A549 (cell line): Measurements from ENCODE around the gene XKR7. TPM values are rescaled to one million over a fixed set of nuclear protein-coding genes. Genes with fewer than 3 reads are reported as not detected.

Experiments
- ATAC-seq, 2 experiments: fragments of 200-7000 bp in 1 of 2; fragments of >200 bp in 1 of 2; cut with Nextera tagmentation in 1 of 2; cut with Tn5 transposase in 1 of 2; 3 replicates each; pipeline versions ENCODE4 v1.8.0 to v1.9.1; 2018 to 2020; ENCODE audit warnings: mild to moderate bottlenecking in 1 of 2, moderate library complexity in 1 of 2
- CTCF ChIA-PET: fragments of 300-600 bp; sonication (Branson Sonifier 250); formaldehyde crosslinking; extraction: SDS; loops from one replicate; lab custom pipeline; 2021; ENCODE audit warnings: antibody characterized with exemption, inconsistent platforms; lab: Yijun Ruan, JAX
- POLR2A ChIA-PET: fragments of 350-600 bp; formaldehyde crosslinking; extraction: SDS; loops from one replicate; lab custom pipeline; 2021; ENCODE audit warnings: antibody characterized with exemption, inconsistent platforms; lab: Yijun Ruan, JAX
- DNase-seq, 2 experiments: peaks; one replicate each; pipeline versions ENCODE4 v3.0.0 to v3.0.0-alpha.2; 2011 to 2016; ENCODE audit warnings: low read depth in 1 of 2, low spot score in 1 of 2
- FAIRE-seq: peaks from 2 replicates; lab custom pipeline; 2011; peaks lifted over from hg19 to GRCh38; lab: Jason Lieb, UNC
- H3K27ac ChIP-seq, 2 experiments: fragments of >200 bp; sonication (Bioruptor Twin); formaldehyde crosslinking; 3 replicates each; pipeline ENCODE4 v1.5.1; 2016 to 2017
- H3K4me1 ChIP-seq: fragments of >200 bp; sonication (Bioruptor Twin); formaldehyde crosslinking; 3 replicates; pipeline ENCODE4 v1.6.1; 2016
- H3K4me2 ChIP-seq: fragments of >200 bp; sonication (Bioruptor Twin); formaldehyde crosslinking; 3 replicates; pipeline ENCODE4 v1.6.1; 2016
- H3K4me3 ChIP-seq: fragments of >200 bp; sonication (Bioruptor Twin); formaldehyde crosslinking; 3 replicates; pipeline ENCODE4 v1.5.1; 2016
- H3K9me3 ChIP-seq: fragments of >200 bp; sonication (Bioruptor Twin); formaldehyde crosslinking; 3 replicates; pipeline ENCODE4 v1.6.1; 2016
- CEBPB ChIP-seq, 2 experiments: fragments of >200 bp in 1 of 2; sonication (Bioruptor Twin) in 1 of 2; formaldehyde crosslinking in 1 of 2; IDR thresholded peaks; 2 replicates each; pipeline ENCODE4 v1.6.1; 2012 to 2016
- CHD4 ChIP-seq: fragments of 200-600 bp; sonication (generic); IDR thresholded peaks from 2 replicates; pipeline ENCODE4 v1.6.1; 2016; ENCODE audit warnings: antibody characterized with exemption, mild to moderate bottlenecking, borderline replicate concordance
- FOSB ChIP-seq: fragments of 250-450 bp; sonication (Bioruptor Pico); IDR thresholded peaks from 2 replicates; pipeline ENCODE4 v1.5.0; 2020; ENCODE audit warnings: mild to moderate bottlenecking, moderate library complexity
- FOSL2 ChIP-seq, 2 experiments: fragments of 450-650 bp in 1 of 2; fragments of >200 bp in 1 of 2; sonication (Bioruptor Twin) in 1 of 2; formaldehyde crosslinking; IDR thresholded peaks; 2 replicates each; pipeline versions ENCODE4 v1.5.0 to v1.6.1; 2016 to 2020; ENCODE audit warnings: mild to moderate bottlenecking in 1 of 2, moderate library complexity in 1 of 2
- HEYL ChIP-seq: fragments of 250-450 bp; sonication (Bioruptor Pico); IDR thresholded peaks from 2 replicates; pipeline ENCODE4 v1.8.0; 2021; ENCODE audit warnings: mild to moderate bottlenecking, moderate library complexity
- HOXB5 ChIP-seq: fragments of 250-450 bp; sonication (Bioruptor Pico); IDR thresholded peaks from 2 replicates; pipeline ENCODE4 v1.5.0; 2020; ENCODE audit warnings: mild to moderate bottlenecking, moderate library complexity
- JUN ChIP-seq, 2 experiments: fragments of >200 bp; sonication (Bioruptor Twin); formaldehyde crosslinking; IDR thresholded peaks; 2 replicates in 1 of 2; 3 replicates in 1 of 2; pipeline ENCODE4 v1.6.1; 2016 to 2017
- JUNB ChIP-seq: fragments of >200 bp; sonication (Bioruptor Twin); formaldehyde crosslinking; IDR thresholded peaks from 2 replicates; pipeline ENCODE4 v1.6.1; 2016
- MAFK ChIP-seq: fragments of 450-650 bp; IDR thresholded peaks from 2 replicates; pipeline ENCODE4 v1.6.1; 2014; ENCODE audit not compliant: partially characterized antibody
- MAZ ChIP-seq: fragments of 150-350 bp; IDR thresholded peaks from 2 replicates; pipeline ENCODE4 v1.6.1; 2014; ENCODE audit warnings: antibody characterized with exemption, low read depth, low read length, borderline replicate concordance
- NR3C1 ChIP-seq: fragments of >200 bp; sonication (Bioruptor Twin); formaldehyde crosslinking; IDR thresholded peaks from 3 replicates; pipeline ENCODE4 v1.6.1; 2017
- POLR2A ChIP-seq: IDR thresholded peaks from 2 replicates; pipeline ENCODE4 v1.6.1; 2012; ENCODE audit warnings: mild to moderate bottlenecking, low read length
- POLR2AphosphoS2 ChIP-seq: conservative IDR thresholded peaks from 2 replicates; pipeline ENCODE4 v1.6.1; 2012; ENCODE audit warnings: low read length, improper control_type of control experiment, inconsistent platforms
- SMC3 ChIP-seq: fragments of >200 bp; sonication (Bioruptor Twin); formaldehyde crosslinking; IDR thresholded peaks from 3 replicates; pipeline ENCODE4 v1.6.1; 2018; ENCODE audit warnings: inconsistent platforms
- SREBF2 ChIP-seq: fragments of 450-650 bp; IDR thresholded peaks from 2 replicates; pipeline ENCODE4 v1.6.1; 2014; ENCODE audit warnings: mild to moderate bottlenecking, moderate library complexity
- TFCP2L1 ChIP-seq: fragments of 250-450 bp; sonication (Bioruptor Pico); IDR thresholded peaks from 2 replicates; pipeline ENCODE4 v1.5.0; 2021; ENCODE audit warnings: mild to moderate bottlenecking
- ZFP36 ChIP-seq: fragments of 450-650 bp; IDR thresholded peaks from 2 replicates; pipeline ENCODE4 v1.6.1; 2014; ENCODE audit warnings: borderline replicate concordance; ENCODE audit not compliant: partially characterized antibody
- ZNF302 ChIP-seq: fragments of 250-450 bp; sonication (Bioruptor Pico); IDR thresholded peaks from 2 replicates; pipeline ENCODE4 v1.9.0; 2021; ENCODE audit warnings: inconsistent platforms, mild to moderate bottlenecking, moderate library complexity
- WGBS: methylation state at CpG from one replicate; pipeline ENCODE4 v1.1.6; 2017; ENCODE audit errors: missing lambda C conversion rate; 5-methylcytosine and 5-hydroxymethylcytosine counted together
- polyA plus RNA-seq, 4 experiments: library from polyadenylated mRNA; depleted of rRNA in 3 of 4; stranded (reverse); fragments of >200 nt; fragmentation: RNase III in 1 of 4; extraction: RNeasy Plus Mini Kit Qiagen cat#74134 plus additional on column Dnase treatment in 1 of 4; gene quantifications; 2 replicates in 3 of 4; 3 replicates in 1 of 4; pipeline ENCODE4 v1.2.3, GENCODE V29; 2011 to 2017
- TF ChIP-seq, protein P1 (sequence below): fragments of 450-650 bp; IDR thresholded peaks from 2 replicates; pipeline ENCODE4 v1.6.1; 2014; ENCODE audit warnings: antibody characterized with exemption

Gene XKR7
- polyA plus RNA-seq, 2 of the 4 experiments (the other 2 are of a cell fraction): 0.01 TPM; not detected in 1

- 91% methylated on average over 2 of the region's 2 CpGs for WGBS
- Histone ChIP-seq H3K4me2 (no peak overlapping the region), H3K4me3 (no peak overlapping the region), H3K9me3 (no peaks in the 10 kb centered on the region), H3K27ac (no peak overlapping the region), H3K4me1 (no peaks in the 10 kb centered on the region)
- ATAC-seq (no peak), FAIRE-seq (no peak), DNase-seq (no peak)
- ChIA-PET POLR2A (no interaction called here), CTCF (interaction anchor here (4.5 kb wide), 1 partner anchor 13 kb away, joined by 26 read pairs; the partner anchor contains the start of gene PDRG1)
- no peak for TF ChIP-seq ZNF302
- no peak for TF ChIP-seq CEBPB (IDR thresholded peaks at IDR 0.05)
- TF ChIP-seq JUN (IDR thresholded peaks at IDR 0.05): no peak
- TF ChIP-seq SMC3: no peak
- no peak for TF ChIP-seq POLR2A
- TF ChIP-seq POLR2AphosphoS2: no peak
- TF ChIP-seq NR3C1: no peak
- no peak for TF ChIP-seq HOXB5 (CRISPR knock-in tag)
- no peak for TF ChIP-seq MAZ
- no peak for TF ChIP-seq JUNB
- no peak for TF ChIP-seq MAFK
- TF ChIP-seq TFCP2L1 (CRISPR knock-in tag): no peak
- no peak for TF ChIP-seq FOSL2 (IDR thresholded peaks at IDR 0.05)
- no peak for TF ChIP-seq FOSL2 (CRISPR knock-in tag; IDR thresholded peaks at IDR 0.05)
Measured at GRCh38 chr20:31939661-31940060, 28.3 kb upstream of the XKR7 start.

DNA sequence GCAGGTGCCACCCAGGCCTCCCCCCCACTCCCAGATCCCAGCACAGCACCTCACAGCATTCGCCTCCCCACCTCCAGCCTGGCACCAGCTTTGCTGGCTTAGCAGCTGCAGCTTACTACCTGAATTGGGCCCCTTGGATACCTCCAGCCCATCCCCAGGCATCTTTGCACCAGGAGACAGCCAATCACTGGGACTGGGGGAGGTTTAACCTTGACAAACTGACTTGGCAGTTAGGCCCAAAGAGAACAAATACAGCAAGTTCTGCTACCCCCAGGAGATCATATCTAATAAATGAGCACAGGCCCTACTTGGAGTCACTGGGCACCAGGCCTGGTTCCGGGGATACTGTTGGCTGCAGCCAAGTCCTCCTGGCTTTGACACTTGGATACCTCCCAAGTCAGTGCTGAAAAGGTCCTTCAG lies 24.9 kb upstream of the XKR7 start:
- WGBS: 100% methylated on average over 2 of the region's 2 CpGs
- Histone ChIP-seq H3K4me3 (no peak overlapping the region), H3K4me2 (no peak overlapping the region), H3K9me3 (peaks cover 2% of the 10 kb centered on the region), H3K27ac (no peak overlapping the region), H3K4me1 (no peaks in the 10 kb centered on the region)
- ChIA-PET POLR2A (no interaction called here), CTCF (interaction anchor here (2.4 to 12.2 kb wide), 3 partner anchors 9 to 120 kb away, joined by 8 to 173 read pairs (median 26); partner anchors contain the start of gene PDRG1)
- TF ChIP-seq JUN (IDR thresholded peaks at IDR 0.05) (0 out of 5 replicates have a peak, but pooled peaks of 1 of the 2 experiments have one; percentile 2), ZFP36 (no peak), FOSB (no peak)
- no peak for ATAC-seq
- FAIRE-seq: no peak
- DNase-seq: no peak

DNA sequence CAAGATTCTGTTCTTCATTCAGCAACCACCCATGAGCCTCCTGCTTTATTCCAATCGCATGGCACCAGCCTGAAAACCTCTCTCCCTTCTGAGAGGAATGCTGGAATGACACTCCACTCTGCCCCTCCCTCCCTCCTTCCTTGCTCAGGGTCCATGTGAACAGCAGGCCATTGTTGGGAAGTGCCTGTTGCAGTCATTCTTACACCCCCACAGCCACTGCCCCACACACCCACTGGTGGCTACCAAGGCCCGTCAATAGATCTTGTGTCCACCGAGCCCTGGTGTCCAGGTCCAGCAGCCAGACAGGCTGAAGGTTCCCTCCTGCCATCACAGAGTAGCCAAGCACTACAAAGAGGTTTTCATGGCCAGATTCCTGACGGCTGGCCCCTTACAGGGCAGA lies 22.6 kb upstream of the XKR7 start:
- no peak for DNase-seq
- Histone ChIP-seq H3K4me1 (peaks cover under 1% of the 10 kb centered on the region; the same call in 1 of the 3 replicates), H3K4me2 (no peak overlapping the region), H3K27ac (no peak overlapping the region), H3K4me3 (no peak overlapping the region), H3K9me3 (peaks cover 9% of the 10 kb centered on the region)
- 90% methylated on average over 4 of the region's 4 CpGs for WGBS
- no peak for FAIRE-seq
- ChIA-PET POLR2A (no interaction called here), CTCF (interaction anchor here (2.4 to 12.2 kb wide), 2 partner anchors 92 to 123 kb away, joined by 8 to 173 read pairs; no protein-coding TSS in a partner anchor)
- no peak for ATAC-seq
- TF ChIP-seq HEYL (CRISPR knock-in tag): no peak

DNA sequence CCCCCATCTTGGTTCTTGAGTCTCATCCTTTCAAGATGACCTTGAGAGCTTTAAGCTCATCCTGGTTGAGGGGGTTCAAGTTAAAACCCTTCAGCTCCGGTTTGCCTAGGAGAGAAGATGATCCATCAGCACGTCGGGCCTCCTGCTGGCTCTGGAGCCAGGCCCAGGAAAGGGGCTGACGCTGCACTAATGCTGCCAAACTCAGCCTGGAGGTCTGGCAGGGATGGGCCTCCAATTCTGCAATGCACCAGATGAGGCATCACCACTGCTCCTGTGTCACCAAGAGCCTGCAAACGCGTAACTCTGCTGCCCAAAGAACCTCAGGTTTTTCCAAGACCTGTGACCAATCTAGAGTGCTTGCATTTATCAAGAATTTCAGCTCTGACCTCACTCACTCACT lies 22.2 kb upstream of the XKR7 start:
- CTCF ChIA-PET: interaction anchor here (0.7 to 12.2 kb wide), 2 partner anchors 93 to 123 kb away, joined by 3 to 173 read pairs; no protein-coding TSS in a partner anchor
- TF ChIP-seq SREBF2 (no peak), JUN (IDR thresholded peaks at IDR 0.05) (no peak), CHD4 (no peak), HOXB5 (CRISPR knock-in tag) (no peak)
- TF ChIP-seq, all 56 proteins: peak for 0
- Histone ChIP-seq H3K27ac (no peak overlapping the region), H3K4me2 (no peak overlapping the region), H3K4me3 (no peak overlapping the region), H3K4me1 (peaks cover 5% of the 10 kb centered on the region; the same call in 2 of the 3 replicates), H3K9me3 (peaks cover 9% of the 10 kb centered on the region)
- FAIRE-seq: no peak
- POLR2A ChIA-PET: no interaction called here
- 95% methylated on average over 6 of the region's 6 CpGs for WGBS
- no peak for DNase-seq
- no peak for ATAC-seq

GRCh38 chr20:31948008-31948407 lies 19.9 kb upstream of the XKR7 start:
- Histone ChIP-seq H3K27ac (no peak overlapping the region), H3K4me2 (no peak overlapping the region), H3K4me3 (no peak overlapping the region), H3K9me3 (peaks cover 9% of the 10 kb centered on the region), H3K4me1 (peaks cover 8% of the 10 kb centered on the region; the same call in 2 of the 3 replicates)
- ATAC-seq (no peak), FAIRE-seq (no peak), DNase-seq (peak in 1 of 2 experiments; percentile 55)
- 95% methylated on average over 2 of the region's 2 CpGs for WGBS
- ChIA-PET CTCF (interaction anchor here (1.0 to 12.2 kb wide), 7 partner anchors 47 to 143 kb away, joined by 3 to 173 read pairs (median 4); no protein-coding TSS in a partner anchor), POLR2A (no interaction called here)
- TF ChIP-seq, protein P1, sequence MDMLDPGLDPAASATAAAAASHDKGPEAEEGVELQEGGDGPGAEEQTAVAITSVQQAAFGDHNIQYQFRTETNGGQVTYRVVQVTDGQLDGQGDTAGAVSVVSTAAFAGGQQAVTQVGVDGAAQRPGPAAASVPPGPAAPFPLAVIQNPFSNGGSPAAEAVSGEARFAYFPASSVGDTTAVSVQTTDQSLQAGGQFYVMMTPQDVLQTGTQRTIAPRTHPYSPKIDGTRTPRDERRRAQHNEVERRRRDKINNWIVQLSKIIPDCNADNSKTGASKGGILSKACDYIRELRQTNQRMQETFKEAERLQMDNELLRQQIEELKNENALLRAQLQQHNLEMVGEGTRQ: peak; percentile 60; the same call in 1 of the 2 replicates
- TF ChIP-seq CHD4: no peak
